ACHN (cell line): ENCODE measurements around the gene SLC6A1.

Experiments used
- DNase-seq: peaks from one replicate; pipeline ENCODE4 v3.0.0-alpha.2; 2015
- in situ Hi-C: cut with HindIII; loops from 2 replicates; pipeline ENCODE4 v1.10.0; 2017; ENCODE audit warnings: low sequenced_read_pairs, low pct_ligation_motif_present, low pct_unique_long_range_greater_than_20kb

SLC6A1 gene

DNA sequence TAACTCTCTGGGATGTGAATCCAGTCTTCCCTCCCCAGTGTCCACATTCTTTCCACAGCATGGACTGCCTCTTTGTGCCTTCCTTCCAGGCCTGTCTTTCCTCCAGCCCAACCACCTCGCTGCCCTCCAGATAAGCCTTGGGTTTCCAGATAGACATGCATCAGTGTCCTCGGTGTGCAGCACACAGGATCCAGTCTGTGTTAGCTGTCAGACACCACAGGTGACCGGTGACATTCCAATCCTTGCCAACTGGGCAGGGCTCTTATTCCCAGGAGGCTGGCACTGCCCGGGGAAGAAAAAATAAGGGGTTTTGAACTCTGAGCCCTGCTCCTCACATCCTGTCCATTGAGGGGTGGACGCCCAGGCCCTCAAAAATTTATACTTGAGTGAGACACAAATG lies 6.0 kb upstream of the SLC6A1 start:
- in situ Hi-C loops = no loop called here
- no peak for DNase-seq

DNA sequence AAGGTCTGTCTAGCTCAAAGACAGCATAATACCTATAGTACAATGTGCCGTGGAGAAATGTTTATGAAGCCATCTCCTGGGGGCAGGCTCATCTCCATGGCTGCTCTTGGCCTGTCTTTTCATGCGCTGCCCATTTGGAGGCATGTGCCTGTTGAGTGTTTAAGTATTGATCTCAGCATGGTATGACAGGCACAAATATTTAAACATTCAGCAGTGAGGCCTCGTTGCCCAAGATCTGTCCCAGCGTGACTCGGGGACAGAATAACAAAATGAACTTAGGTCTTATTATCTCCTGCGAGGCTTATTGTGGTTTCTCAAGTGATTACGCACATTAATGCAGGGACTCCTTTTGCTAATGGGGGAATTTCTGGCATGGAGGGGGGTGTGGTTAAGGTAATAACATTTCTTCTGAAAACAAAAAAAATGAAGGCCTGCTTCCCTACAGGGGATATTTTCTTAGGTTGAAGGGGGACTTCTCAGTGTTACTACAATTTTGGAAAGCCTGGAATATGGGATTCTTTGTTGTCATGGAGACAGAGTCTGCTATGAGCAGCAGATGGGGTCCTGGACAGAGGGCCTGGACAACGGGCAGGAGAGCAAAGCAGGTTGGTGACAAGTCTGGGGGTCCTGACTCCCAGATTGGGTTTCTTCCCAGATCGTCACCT lies 4.4 kb upstream of the SLC6A1 start:
- in situ Hi-C loops = no loop called here

DNA sequence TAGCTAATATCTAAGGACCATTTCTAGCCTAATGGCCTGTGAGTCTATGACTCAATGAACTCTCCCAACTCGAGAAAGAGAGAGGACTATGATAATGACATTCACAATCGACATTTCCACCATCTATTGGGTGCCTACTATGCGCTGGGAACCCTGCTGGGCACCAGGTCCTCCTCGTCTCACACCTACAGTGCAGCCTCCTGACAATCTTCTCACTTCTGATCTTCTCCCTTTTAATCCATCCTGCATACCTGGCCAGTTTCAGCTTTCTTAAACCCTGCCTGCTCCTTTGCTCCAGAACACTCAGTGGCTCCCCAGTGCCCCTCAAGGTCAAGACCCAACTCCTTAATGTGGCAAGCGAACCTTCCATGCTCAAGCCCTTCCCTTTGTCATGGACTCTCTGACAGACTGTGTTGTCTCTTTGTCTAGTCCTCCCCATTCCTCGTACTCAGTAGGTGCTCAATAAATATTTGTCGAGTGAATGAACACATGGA lies 3.5 kb upstream of the SLC6A1 start:
- DNase-seq = no peak
- in situ Hi-C loops = no loop called here

More for the DNA sequence above, 4.4 kb upstream of the SLC6A1 start:
- DNase-seq = no peak

DNA sequence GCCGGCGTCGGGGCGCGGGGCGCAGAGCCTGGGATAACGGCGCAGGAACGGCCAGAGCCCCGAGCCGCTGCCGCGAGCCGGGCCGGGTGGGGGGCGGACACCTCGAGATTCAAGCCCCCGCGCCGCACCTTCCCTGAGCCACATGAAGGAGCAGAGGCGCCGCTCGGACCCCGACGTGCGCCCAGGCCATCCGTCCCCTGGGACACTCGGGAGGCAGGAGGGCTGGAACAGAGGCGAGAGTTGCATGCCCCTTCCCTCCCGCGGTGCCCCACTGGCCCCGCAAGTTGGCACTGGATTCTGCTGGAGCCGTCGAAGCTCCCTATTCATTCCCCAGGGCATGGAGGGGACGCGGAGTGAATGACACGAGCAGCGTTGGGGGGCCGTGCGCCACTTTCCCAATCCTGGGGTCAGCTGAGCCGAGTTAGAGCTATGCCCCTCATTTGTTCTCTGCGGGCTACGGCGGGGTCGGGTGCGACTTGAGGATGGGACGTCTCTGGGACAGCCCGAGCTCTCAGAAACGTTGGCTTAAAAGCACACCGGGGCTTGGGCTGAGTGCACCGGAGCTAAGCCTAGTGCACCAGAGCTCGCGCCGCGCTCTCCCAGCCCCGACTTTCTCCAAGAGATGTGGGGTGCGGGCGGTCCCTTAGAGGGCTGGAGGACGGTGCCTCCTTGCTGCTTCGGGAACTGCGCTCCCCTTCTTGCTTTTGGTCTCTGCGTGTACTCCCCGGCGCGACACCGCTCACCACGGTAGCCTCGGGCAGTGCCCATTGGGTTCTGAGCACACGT lies 588 bp downstream of the SLC6A1 start:
- in situ Hi-C loops = no loop called here
- DNase-seq = no peak

DNA sequence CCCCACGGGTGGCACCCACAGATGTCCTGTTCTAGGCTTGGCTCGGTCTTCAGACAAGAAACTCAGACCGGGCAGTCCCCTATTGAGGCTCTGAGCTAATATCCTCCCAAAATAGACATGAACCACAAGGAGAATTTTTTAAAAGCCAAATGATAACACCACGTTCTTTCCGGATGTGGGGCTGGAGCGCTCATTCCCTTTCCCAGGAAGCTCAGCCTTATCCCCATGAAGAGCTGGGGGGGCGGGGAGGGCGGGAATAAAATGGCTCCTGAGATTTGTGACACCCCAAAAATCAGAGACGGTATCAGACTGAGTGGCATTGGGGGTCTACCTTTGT lies 1.1 kb downstream of the SLC6A1 start:
- no peak for DNase-seq
- in situ Hi-C loops = no loop called here

DNA sequence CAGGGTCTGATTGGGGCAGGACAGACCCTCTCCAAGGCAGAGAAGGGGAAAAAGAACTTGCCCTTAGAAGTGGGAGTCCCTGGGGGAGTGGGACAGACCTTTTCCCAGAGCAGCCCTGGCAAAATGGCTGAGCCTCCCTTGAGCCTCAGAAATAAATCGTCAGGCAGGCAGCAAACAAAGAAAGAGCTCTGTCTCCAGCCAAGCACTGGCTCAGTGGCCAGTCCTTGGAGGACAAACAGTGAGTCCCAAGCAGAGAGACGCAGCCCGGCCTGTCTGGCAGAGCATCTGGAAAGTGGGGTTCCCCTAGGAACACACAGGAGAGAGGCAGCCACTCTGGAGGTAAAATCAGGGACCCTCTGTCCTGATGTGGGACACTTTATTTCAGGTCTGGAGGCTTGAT lies 1.8 kb downstream of the SLC6A1 start:
- no peak for DNase-seq
- in situ Hi-C loops = no loop called here

DNA sequence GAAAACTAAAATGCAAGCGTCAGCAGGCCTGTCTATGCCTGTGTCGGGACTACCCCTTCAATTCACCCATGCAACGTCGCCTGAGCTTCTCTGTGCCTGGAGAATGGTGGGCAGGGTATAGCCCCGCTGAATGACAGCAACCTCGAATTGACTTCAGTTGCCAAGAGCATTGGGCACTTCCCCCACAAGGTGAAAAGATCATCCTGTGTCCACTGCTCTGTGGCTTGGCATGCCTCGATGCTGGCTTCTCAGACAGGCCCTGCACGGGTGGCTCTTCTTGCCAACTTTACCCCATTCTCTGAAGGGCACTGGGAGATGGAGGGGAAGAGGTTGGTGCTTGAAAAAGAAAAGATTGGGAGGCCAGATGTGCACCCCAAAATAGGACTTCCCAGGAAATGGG lies 3.3 kb downstream of the SLC6A1 start:
- no peak for DNase-seq
- in situ Hi-C loops = no loop called here

DNA sequence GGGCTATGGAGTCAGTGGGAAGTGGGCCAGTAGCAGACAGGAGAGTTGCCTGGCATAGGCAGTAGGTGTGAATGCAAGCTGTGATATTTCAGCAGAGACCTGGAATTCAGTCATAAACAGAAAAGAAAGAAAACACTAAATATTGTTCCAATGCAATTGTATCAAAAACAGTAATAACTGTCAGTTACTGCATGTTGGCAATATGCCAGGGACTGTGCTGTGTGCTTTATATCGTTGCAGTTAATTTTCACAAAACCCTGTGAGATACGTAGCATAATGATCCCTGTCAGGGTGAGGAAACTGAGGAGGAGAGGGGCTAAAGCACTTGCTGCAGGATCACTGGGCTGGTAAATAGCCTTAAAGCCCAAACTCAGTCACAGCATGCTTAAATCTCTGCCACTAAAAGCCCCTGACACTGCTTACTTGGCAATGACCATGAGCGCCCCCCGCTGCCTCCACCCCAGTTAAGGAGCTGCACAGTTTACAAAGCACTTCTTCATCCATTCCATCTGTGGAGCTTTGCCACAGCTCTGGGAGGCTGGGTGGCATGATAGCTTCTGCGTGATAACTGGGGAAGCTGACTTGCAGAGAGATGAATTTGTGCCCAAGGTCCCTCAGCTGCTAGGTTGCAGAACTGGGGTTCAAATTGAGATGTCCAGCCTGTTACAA lies 3.9 kb downstream of the SLC6A1 start:
- in situ Hi-C loops = no loop called here
- DNase-seq = no peak

DNA sequence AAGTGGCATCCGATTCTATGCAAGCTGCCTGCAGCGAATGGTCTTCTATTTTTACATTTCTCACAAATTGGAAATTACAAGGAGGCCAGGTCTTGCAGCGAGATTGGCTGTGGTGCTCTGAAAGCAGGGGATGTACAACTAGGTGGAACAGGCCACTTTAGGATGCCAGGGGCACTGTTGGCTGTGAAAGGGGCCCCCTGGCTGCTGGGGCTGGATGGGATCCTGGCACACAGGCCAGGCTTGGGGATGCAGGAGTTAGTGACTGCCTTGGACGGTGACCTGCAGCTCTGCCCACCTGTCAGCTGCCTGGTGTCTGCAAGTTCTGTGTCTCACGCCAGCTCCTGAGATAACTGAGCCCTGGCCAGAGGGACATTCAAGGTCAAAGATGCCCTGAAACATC lies 4.6 kb downstream of the SLC6A1 start:
- in situ Hi-C loops = no loop called here

DNA sequence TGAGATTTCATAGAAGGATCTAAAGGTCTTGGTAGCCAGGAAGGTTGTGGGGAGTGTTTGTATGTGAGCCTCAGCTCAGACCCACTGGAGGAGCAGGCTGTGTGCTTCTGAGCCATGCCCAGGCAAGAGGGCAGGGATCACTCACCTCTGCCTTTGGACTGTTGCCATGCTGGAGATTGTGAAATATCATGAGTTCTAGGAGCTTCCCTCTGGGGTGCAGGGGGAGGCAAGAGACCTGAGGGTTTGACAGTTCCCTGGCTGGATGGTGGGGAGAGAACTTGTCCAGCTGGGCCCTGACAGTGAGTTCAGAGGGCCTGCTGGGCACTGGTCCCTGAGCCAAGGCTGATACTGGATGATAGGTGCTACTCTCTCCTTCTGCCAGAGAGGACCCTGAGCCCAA lies 6.0 kb downstream of the SLC6A1 start:
- no peak for DNase-seq
- in situ Hi-C loops = no loop called here

More for the DNA sequence above, 4.6 kb downstream of the SLC6A1 start:
- DNase-seq = no peak

DNA sequence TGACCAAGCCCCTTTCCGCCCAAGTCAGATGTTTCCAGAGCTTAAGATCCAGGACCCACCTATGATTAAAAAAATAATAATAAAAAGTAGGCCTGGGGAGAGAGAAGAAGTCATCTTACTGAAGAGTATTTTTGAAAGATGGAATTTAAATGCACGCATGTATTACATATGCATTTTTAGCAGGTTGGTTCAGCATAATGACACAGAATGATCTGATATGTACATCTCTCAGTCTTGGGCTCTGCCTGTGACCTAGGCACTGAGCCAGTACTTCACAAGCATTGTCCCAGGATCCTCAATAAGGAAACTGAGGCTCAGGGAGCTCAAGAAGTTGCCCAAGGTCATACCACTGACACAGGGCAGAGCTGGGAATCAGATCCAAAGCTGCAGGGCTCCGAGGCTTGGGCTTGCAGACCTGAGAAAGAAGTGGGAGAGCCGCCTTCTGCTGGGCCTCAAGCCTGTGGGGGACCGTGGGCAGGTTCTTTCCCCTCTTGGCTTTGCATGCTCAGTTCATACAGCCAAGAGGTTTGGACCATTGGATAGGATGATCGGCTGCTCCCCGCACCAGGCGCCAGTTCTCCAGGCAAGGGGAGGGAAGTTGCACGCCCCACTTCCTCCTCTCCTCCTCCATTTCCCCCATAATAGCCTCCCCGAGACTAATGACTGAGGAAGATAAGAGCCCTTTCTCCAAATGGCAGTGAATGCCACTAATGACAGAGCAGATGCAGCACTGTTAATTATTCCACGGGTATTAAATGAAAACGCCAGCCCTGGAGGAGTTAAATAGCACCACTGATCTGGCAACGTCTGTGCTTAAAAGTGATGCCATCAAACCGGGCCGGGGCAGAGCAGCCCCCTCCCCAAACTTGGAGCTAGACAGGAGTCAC lies 6.9 kb downstream of the SLC6A1 start:
- no peak for DNase-seq
- in situ Hi-C loops = no loop called here

DNA sequence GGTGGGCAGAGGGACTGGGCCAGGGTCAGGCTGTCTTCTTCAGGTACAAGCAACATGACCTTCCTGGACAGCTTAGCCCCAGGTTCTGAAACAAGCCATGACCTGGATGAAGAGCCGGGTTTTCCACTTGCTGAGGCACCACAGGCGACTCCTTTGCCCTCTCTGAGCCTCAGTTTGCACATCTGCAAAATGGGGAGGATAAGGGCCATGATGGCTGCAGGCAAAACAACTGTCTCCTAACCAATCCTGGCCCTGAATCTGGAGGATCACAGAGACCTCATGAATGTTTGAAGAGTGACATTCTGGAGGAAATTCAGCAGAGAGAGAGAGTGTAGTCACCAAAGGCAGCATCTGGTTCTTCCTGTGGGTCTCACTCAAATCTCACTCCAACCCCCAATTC lies 8.0 kb downstream of the SLC6A1 start:
- DNase-seq = no peak

DNA sequence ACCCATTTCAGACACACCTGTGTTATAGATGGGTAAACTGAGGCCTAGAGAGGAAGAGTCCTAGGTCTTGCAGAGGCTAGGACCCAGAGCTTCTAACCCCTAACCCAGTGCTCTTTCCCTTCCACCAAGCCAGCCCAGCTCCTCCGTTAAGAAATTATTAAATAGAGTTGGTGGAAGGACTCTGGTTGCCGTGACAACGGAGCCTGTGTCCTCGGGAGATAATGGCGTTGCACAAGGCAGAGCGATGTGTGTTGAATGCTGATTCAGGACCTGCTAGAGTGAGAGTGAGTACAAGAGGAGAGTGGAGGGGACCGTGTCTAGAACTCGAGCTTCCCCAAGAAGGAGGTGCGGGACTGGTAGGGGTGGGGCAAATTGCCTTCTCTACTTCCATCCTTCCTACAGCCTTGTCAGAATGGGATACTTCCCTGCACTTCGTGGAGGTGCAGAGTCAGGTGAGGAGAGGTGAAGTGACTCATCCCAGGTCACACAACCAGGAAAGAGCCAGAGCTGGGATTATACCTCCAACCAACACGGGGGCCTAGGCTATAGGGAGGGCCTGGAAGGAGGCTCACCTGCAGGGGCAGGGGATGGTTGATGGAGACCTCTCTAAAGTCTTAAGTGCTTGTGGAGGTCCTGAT lies 8.6 kb downstream of the SLC6A1 start:
- DNase-seq = no peak
- in situ Hi-C loops = no loop called here

More for the DNA sequence above, 8.0 kb downstream of the SLC6A1 start:
- in situ Hi-C loops = no loop called here

DNA sequence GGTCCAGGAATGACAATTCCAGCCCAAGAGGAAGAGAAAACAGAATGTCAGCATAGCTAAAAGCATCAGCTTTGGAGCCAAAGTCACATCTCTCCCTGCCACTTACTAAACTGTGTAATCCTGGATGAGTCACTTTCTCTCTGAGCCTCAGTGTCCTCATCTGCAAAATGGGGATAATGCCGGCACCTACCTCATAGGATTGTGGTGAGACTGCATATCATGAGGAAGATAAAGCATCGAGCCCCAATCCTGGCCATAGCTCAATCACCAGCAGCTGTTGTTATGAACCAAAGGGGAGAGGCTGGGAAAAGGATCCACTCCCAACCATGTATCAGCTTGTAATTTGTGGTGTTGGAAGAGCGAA lies 9.1 kb downstream of the SLC6A1 start:
- in situ Hi-C loops = no loop called here
- DNase-seq = no peak

DNA sequence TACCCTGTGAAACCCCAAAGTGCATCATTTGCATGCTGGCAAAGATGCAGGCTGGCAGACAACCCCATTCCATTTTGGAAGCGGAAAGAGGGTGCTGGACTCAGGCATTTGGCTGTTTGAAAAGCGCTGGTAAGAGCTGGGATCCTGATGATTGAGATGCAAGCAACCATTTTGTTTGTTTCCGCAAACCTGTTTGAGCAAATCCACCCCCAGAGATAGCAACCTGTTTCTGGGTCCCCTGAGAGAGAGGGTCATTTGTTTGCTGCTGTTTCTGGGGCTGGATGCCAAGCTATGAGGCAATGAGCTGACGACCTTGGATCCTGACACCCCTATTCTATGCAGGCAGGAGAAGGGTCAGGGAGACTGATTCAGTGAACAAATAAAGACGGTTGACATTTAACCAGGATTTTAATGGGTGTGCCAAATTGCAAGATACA lies 9.8 kb downstream of the SLC6A1 start:
- in situ Hi-C loops = no loop called here
- no peak for DNase-seq

DNA sequence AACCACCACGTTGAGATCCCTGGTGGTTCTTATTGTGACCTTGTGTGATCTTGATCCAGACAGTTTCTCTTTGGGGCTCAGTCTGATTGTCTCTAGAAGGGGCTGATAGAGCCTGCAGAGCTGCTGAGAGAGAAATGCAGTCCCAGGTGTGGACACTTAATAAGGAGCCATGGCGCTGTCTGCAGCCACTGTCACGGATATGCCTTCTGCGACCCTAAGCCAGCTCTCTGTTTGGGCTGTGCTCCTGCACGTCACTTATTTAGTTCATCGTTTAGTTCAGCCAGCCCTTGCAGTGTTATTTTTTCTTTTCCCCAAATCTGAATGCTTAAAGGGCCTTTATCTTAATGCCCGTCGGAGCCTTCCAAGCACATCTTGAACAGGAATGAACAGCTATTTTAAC lies 12.0 kb downstream of the SLC6A1 start:
- in situ Hi-C loops = no loop called here
- DNase-seq = no peak

DNA sequence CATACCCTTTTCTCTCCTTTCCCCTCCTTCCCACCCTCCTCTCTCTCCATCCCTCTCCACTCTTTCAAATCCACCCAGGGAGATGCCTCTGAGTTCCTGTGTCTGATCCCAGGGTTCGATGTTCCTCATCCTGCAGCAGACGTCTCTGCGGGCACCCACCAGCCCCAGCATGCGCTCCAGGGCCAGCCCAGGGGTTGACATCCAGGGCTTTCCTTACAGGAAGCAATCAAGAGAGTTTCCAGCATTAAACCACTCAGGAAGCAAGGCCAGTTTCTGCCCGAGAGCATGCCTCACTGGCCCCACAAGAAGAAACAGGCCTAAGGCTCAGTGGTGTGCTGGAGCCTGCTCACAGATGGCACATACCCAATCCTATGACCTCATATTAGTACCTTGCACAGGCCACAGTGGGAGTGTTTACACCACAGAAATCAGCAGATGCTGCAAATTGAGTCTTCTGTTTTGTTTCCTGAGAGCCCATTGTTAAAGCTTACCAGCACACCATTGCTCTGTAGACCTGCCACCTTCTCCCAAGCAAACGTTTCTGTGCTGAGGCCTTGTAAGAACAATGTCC lies 13.2 kb downstream of the SLC6A1 start:
- DNase-seq = no peak
- in situ Hi-C loops = no loop called here
